NCI-H187 treated with DMSO at 0.1 percent for 48 hours (cell line): ENCODE measurements around the gene RBKS.

Experiments used
- DNase-seq: peaks from one replicate; lab custom pipeline; 2025; lab: John Stamatoyannopoulos, UW

Gene RBKS

GRCh38 chr2:27734305-27734704 is 155.9 kb downstream of the RBKS start:
- DNase-seq, result no peak
